Left ventricle myocardium inferior (tissue), 1 donor: ENCODE measurements around the gene AQP4. TPM values are rescaled to one million over a fixed set of nuclear protein-coding genes. Genes with fewer than 3 reads are reported as not detected.

Experiments used
- DNase-seq: peaks from one replicate; pipeline ENCODE4 v3.0.0-alpha.2; 2020
- H3K27ac ChIP-seq: fragments of 200-600 bp; replicated peaks from 2 replicates; pipeline ENCODE4 v1.8.0; 2021
- H3K27me3 ChIP-seq: fragments of 200-600 bp; 2 replicates; pipeline ENCODE4 v1.8.0; 2021; ENCODE audit warnings: low read depth
- H3K36me3 ChIP-seq: fragments of 200-600 bp; 2 replicates; pipeline ENCODE4 v1.8.0; 2021
- H3K4me1 ChIP-seq: fragments of 200-600 bp; 2 replicates; pipeline ENCODE4 v1.8.0; 2021
- H3K4me3 ChIP-seq: fragments of 200-600 bp; 2 replicates; pipeline ENCODE4 v1.8.0; 2021; ENCODE audit warnings: mild to moderate bottlenecking, moderate library complexity
- H3K9me3 ChIP-seq: fragments of 200-600 bp; replicated peaks from 2 replicates; pipeline ENCODE4 v1.8.0; 2021
- intact Hi-C: fragments of 100-400 bp; cut with micrococcal nuclease; formaldehyde crosslinking; loops from one replicate; pipeline ENCODE4 v1.11.0; 2022
- total RNA-seq: library from RNA; stranded (reverse); fragmentation: NEBNext Ultra II Directional; extraction: Animal tissue kit (Norgen Biotek cat#: 25700); gene quantifications from one replicate; pipeline ENCODE4 v1.2.1, GENCODE V29; 2021
- TF ChIP-seq, protein P1 (sequence below): fragments of 200-600 bp; IDR thresholded peaks from 2 replicates; pipeline ENCODE4 v1.8.0; 2021; ENCODE audit warnings: antibody characterized with exemption, mild to moderate bottlenecking, borderline replicate concordance
- donor health status: DM: no; HTN: yes; CAD: no; lungs with severe emphysema.

The AQP4 gene
- total RNA-seq, 1 donor from 2014 or later: 1.9 TPM

- H3K4me1 ChIP-seq: no peaks in the 10 kb centered on the region
- TF ChIP-seq, protein P1, sequence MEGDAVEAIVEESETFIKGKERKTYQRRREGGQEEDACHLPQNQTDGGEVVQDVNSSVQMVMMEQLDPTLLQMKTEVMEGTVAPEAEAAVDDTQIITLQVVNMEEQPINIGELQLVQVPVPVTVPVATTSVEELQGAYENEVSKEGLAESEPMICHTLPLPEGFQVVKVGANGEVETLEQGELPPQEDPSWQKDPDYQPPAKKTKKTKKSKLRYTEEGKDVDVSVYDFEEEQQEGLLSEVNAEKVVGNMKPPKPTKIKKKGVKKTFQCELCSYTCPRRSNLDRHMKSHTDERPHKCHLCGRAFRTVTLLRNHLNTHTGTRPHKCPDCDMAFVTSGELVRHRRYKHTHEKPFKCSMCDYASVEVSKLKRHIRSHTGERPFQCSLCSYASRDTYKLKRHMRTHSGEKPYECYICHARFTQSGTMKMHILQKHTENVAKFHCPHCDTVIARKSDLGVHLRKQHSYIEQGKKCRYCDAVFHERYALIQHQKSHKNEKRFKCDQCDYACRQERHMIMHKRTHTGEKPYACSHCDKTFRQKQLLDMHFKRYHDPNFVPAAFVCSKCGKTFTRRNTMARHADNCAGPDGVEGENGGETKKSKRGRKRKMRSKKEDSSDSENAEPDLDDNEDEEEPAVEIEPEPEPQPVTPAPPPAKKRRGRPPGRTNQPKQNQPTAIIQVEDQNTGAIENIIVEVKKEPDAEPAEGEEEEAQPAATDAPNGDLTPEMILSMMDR: no peak
- no peaks in the 10 kb centered on the region for H3K36me3 ChIP-seq
- intact Hi-C loops: no loop called here
- no peak for DNase-seq
- H3K9me3 ChIP-seq: peaks cover 14% of the 10 kb centered on the region
- H3K27ac ChIP-seq: no peak overlapping the region
- no peak overlapping the region for H3K4me3 ChIP-seq
- no peaks in the 10 kb centered on the region for H3K27me3 ChIP-seq
Observed at GRCh38 chr18:26901020-26901419, 35.5 kb upstream of the AQP4 start.

GRCh38 chr18:26894426-26894825 lies 28.9 kb upstream of the AQP4 start:
- H3K27ac ChIP-seq: no peak overlapping the region
- H3K27me3 ChIP-seq: no peaks in the 10 kb centered on the region
- no peaks in the 10 kb centered on the region for H3K36me3 ChIP-seq
- no peak for DNase-seq
- no peak overlapping the region for H3K4me3 ChIP-seq
- H3K4me1 ChIP-seq: no peaks in the 10 kb centered on the region
- intact Hi-C loops: no loop called here
- no peaks in the 10 kb centered on the region for H3K9me3 ChIP-seq
- TF ChIP-seq, protein P1: no peak

- TF ChIP-seq, protein P1: no peak
- Histone ChIP-seq H3K9me3 (no peaks in the 10 kb centered on the region), H3K4me1 (no peaks in the 10 kb centered on the region), H3K4me3 (no peak overlapping the region), H3K27me3 (no peaks in the 10 kb centered on the region), H3K36me3 (no peaks in the 10 kb centered on the region), H3K27ac (no peak overlapping the region)
- no peak for DNase-seq
- intact Hi-C loops: no loop called here
Observed at GRCh38 chr18:26893996-26894395, 28.5 kb upstream of the AQP4 start.

GRCh38 chr18:26888259-26888658 lies 22.8 kb upstream of the AQP4 start:
- no peak overlapping the region for H3K27ac ChIP-seq

GRCh38 chr18:26875040-26875654 lies 9.6 kb upstream of the AQP4 start:
- intact Hi-C loops: no loop called here

More at GRCh38 chr18:26888259-26888658, 22.8 kb upstream of the AQP4 start:
- intact Hi-C loops: no loop called here
- no peak for DNase-seq
- H3K4me3 ChIP-seq: no peak overlapping the region
- TF ChIP-seq, protein P1: no peak
- H3K9me3 ChIP-seq: no peaks in the 10 kb centered on the region
- H3K27me3 ChIP-seq: no peaks in the 10 kb centered on the region
- H3K36me3 ChIP-seq: no peaks in the 10 kb centered on the region
- H3K4me1 ChIP-seq: no peaks in the 10 kb centered on the region

More at GRCh38 chr18:26875040-26875654, 9.6 kb upstream of the AQP4 start:
- Histone ChIP-seq H3K27me3 (no peaks in the 10 kb centered on the region), H3K27ac (no peak overlapping the region), H3K9me3 (no peaks in the 10 kb centered on the region), H3K4me1 (no peaks in the 10 kb centered on the region), H3K36me3 (no peaks in the 10 kb centered on the region), H3K4me3 (no peak overlapping the region)
- TF ChIP-seq, protein P1: no peak
- DNase-seq: no peak
